IPS-18a (cell line): Measurements from ENCODE around the gene PALM.

Source experiments
- H3K27ac ChIP-seq: one replicate; pipeline ENCODE4 v1.5.1; 2013; ENCODE audit warnings: low read length
- H3K27me3 ChIP-seq: one replicate; pipeline ENCODE4 v1.6.1; 2013; ENCODE audit warnings: mild to moderate bottlenecking, low read length; ENCODE audit not compliant: control insufficient read depth, insufficient read depth
- H3K36me3 ChIP-seq: one replicate; pipeline ENCODE4 v1.6.1; 2013; ENCODE audit warnings: low read depth, low read length; ENCODE audit not compliant: control insufficient read depth
- H3K4me1 ChIP-seq: one replicate; pipeline ENCODE4 v1.6.1; 2013; ENCODE audit warnings: low read depth, low read length; ENCODE audit not compliant: control insufficient read depth
- H3K4me3 ChIP-seq: one replicate; pipeline ENCODE4 v1.5.1; 2013; ENCODE audit warnings: low read length
- H3K9ac ChIP-seq: one replicate; pipeline ENCODE4 v1.6.1; 2013; ENCODE audit warnings: mild to moderate bottlenecking, low read length, moderate library complexity
- H3K9me3 ChIP-seq: one replicate; pipeline ENCODE4 v1.6.1; 2013; ENCODE audit warnings: low read depth, low read length; ENCODE audit not compliant: control insufficient read depth

The PALM gene

DNA sequence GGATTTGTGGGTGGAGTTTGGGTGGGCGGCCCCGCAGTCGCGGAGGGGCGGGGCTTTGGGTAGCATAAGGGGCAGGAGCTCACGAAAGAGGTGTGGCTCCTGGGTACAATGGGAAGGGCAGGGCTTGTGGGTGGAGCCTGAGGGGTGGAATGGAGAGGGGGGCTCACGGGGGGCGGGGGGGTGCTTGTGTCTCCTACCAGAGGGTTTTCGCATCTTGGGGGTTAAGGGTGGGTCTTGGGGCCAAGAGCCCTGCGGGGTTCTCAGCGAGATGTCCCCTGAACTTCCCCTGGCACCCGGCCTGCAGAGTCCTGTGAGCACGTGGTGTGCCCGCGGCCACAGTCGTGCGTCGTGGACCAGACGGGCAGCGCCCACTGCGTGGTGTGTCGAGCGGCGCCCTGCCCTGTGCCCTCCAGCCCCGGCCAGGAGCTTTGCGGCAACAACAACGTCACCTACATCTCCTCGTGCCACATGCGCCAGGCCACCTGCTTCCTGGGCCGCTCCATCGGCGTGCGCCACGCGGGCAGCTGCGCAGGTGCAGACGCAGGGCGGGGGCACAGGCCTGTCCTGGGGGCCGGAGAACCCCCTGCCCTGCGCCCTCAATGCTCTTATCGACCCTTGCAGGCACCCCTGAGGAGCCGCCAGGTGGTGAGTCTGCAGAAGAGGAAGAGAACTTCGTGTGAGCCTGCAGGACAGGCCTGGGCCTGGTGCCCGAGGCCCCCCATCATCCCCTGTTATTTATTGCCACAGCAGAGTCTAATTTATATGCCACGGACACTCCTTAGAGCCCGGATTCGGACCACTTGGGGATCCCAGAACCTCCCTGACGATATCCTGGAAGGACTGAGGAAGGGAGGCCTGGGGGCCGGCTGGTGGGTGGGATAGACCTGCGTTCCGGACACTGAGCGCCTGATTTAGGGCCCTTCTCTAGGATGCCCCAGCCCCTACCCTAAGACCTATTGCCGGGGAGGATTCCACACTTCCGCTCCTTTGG, 27.4 kb upstream of the PALM start:
- Histone ChIP-seq H3K4me3 (peak overlapping the region; percentile 82), H3K9ac (peak overlapping the region; percentile 61), H3K9me3 (no peaks in the 10 kb centered on the region), H3K27ac (no peak overlapping the region), H3K27me3 (peaks cover 15% of the 10 kb centered on the region), H3K4me1 (no peaks in the 10 kb centered on the region), H3K36me3 (no peaks in the 10 kb centered on the region)

- Histone ChIP-seq H3K36me3 (no peaks in the 10 kb centered on the region), H3K9ac (no peak overlapping the region), H3K27ac (no peak overlapping the region), H3K4me1 (no peaks in the 10 kb centered on the region), H3K4me3 (no peak overlapping the region), H3K27me3 (peaks cover 4% of the 10 kb centered on the region), H3K9me3 (no peaks in the 10 kb centered on the region)
Observed at GRCh38 chr19:682678-683320, 25.9 kb upstream of the PALM start.

DNA sequence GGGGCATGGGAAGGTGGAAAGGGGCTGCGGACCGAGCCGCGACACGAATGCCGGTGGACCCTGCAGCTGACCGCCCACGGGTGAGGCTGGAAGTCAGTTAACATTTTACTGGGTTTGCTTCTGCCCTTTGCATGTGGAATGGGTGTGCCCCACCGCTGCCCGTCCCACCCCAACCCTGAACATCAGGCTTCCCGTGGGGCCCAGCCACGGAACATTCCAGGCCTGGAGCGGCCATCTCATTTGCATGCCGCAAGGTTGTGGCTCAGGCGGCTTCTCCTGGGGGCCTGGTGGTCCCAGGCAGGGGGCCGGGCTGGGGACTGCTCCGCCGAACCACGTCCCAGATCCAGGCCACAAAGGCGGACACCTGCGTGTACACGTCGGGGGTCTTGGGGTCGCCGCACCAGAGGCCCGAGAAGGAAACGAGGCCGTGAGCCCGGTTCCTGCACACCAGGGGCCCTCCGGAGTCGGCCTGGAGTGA, 23.2 kb upstream of the PALM start:
- Histone ChIP-seq H3K9me3 (no peaks in the 10 kb centered on the region), H3K4me3 (no peak overlapping the region), H3K27me3 (no peaks in the 10 kb centered on the region), H3K9ac (no peak overlapping the region), H3K4me1 (no peaks in the 10 kb centered on the region), H3K27ac (no peak overlapping the region), H3K36me3 (no peaks in the 10 kb centered on the region)

DNA sequence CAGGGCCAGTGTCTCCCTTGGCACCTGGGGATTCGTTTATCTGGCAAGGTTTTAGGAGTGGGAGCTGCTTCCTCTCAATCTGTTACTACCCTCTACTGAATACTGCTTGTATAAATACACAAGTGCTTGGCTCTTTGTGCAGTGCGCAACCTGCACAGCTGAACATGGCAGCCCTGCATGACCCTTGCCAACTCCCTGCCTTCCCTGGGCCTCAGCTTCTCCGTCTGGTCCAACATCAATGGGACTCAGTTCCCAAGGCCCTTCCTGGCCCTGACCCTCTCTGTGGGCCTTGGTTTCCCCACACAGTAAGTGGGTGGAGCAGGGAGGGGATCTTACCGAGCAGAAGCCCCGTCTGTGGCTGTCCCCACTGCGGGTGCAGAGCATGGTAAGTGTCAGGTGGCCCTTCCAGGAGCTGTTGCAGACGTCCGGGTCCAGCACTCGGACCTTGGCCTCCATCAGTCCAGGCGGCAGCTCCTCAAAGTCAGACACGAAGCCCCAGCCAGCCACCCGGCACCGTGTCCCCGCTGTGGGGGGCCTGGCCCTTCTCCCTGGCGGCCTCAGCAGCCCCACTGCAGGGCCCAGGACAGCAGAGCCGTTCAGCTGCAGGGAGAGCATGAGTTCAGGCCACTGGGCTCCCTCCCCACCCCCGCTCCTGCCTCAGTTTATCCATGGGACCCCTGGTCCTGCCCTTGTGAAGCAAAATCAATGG, 22.0 kb upstream of the PALM start:
- Histone ChIP-seq H3K4me3 (no peak overlapping the region), H3K36me3 (no peaks in the 10 kb centered on the region), H3K27ac (no peak overlapping the region), H3K9me3 (no peaks in the 10 kb centered on the region), H3K9ac (no peak overlapping the region), H3K27me3 (no peaks in the 10 kb centered on the region), H3K4me1 (no peaks in the 10 kb centered on the region)

DNA sequence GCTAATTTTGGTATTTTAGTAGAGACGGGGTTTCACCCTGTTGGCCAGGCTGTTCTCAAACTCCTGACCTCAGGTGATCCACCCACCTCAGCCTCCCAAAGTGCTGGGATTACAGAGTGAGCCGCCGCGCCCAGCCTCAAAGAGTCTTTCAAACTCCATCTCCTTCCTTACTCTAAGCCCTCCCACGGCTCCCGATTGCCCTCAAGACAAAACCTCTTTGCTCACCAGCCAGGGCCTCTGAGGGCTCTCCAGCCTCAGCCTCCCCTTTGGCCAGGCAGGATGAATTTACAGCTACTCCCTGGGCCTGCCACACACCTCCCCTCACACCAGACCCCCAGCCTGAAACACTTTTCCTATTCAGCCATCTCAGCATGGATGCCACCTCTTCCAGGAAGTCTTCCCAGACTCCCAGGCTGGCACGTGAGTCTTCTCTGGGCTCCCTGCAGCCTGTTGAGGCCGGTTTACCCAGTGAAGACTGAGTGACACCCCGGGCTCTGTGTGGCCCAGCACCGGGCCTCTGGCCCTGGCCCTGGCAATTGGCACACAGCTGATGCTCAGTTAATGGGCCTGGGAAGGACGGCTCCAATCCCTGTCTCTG, 21.1 kb upstream of the PALM start:
- no peaks in the 10 kb centered on the region for H3K36me3 ChIP-seq
- no peaks in the 10 kb centered on the region for H3K4me1 ChIP-seq
- H3K9me3 ChIP-seq, result no peaks in the 10 kb centered on the region
- no peak overlapping the region for H3K4me3 ChIP-seq
- H3K27ac ChIP-seq, result no peak overlapping the region
- H3K27me3 ChIP-seq, result no peaks in the 10 kb centered on the region
- no peak overlapping the region for H3K9ac ChIP-seq

- H3K4me3 ChIP-seq, result no peak overlapping the region
- no peaks in the 10 kb centered on the region for H3K9me3 ChIP-seq
- H3K4me1 ChIP-seq, result no peaks in the 10 kb centered on the region
- H3K36me3 ChIP-seq, result no peaks in the 10 kb centered on the region
- H3K9ac ChIP-seq, result no peak overlapping the region
- no peak overlapping the region for H3K27ac ChIP-seq
- no peaks in the 10 kb centered on the region for H3K27me3 ChIP-seq
Observed at GRCh38 chr19:688214-688613, 20.5 kb upstream of the PALM start.

DNA sequence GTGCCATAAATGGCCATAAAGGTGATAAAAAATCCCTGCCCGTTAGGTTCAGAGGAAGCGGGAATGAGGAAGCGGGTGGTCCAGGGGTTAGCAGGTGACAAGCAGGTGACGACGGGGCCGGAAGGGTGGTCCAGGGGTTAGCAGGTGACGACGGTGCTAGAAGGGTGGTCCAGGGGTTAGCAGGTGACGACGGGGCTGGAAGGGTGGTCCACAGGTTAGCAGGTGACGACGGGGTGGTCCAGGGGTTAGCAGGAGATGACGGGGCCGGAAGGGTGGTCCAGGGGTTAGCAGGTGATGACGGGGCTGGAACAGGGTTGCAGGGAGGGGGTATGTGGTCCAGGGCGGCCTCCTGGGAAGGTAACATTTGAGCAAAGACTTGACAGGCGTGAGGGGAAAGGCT, 19.7 kb upstream of the PALM start:
- Histone ChIP-seq H3K27ac (no peak overlapping the region), H3K9me3 (no peaks in the 10 kb centered on the region), H3K27me3 (no peaks in the 10 kb centered on the region), H3K36me3 (no peaks in the 10 kb centered on the region), H3K9ac (no peak overlapping the region), H3K4me1 (no peaks in the 10 kb centered on the region), H3K4me3 (no peak overlapping the region)

DNA sequence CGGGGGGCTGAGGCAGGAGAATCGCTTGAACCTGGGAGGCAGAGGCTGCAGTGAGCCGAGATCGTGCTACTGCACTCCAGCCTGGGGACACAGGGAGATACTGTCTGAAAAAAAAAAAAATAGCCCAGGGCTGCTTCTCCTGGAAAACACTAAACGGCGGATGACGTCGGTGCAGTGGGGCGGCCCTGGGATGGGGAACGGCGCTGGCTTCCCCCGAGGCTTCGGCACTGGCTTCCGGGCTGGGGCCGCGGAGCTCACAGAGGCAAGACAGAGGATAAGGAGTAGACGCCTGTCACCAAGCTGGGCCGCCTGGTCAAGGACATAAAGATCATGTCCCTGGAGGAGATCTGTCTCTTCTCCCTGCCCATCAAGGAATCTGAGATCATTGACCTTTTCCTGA, 18.5 kb upstream of the PALM start:
- Histone ChIP-seq H3K27me3 (no peaks in the 10 kb centered on the region), H3K27ac (no peak overlapping the region), H3K9me3 (no peaks in the 10 kb centered on the region), H3K36me3 (no peaks in the 10 kb centered on the region), H3K4me3 (no peak overlapping the region), H3K4me1 (no peaks in the 10 kb centered on the region), H3K9ac (no peak overlapping the region)

DNA sequence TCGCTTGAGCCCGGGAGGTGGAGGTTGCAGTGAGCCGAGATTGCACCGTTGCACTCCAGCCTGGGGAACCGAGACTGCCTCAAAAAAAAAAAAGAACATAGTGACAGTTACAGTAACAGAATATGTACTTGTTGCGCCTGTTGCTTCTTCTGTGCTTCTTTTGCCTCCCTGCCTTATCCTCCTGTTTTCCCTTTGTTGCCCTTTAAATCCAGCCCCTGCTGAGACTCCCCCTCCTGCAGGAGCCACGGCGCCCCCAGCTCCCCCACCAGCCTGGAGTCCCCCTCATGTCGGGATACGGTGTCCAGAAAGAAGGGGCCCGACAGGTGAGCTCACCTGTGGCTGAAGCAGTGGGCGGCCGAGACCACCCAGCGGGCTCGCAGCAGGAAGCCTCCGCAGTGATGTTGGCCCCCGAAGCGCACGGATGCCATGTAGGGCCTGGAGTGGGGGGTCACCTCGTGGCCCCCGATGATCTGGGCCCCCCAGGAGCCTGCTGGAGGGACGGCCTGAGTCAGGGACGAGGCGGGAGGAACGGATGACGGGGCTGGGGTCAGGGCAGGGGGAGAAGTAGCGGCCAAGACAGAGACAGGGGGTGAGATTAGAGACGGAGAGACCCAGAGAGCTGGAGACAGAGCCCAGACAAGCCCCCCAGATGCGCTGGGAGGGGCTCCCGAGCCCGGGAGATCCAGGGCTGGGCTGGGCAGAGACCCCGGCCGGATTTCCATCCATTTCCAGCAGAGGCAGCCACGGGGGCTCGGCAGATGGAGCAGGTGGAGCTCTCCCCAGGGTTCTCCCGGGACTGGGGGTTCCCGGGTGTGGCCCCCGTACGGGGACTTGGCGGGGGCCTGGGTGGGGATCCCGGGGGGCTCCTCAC, 14.0 kb upstream of the PALM start:
- Histone ChIP-seq H3K4me3 (no peak overlapping the region), H3K27ac (no peak overlapping the region), H3K4me1 (no peaks in the 10 kb centered on the region), H3K36me3 (no peaks in the 10 kb centered on the region), H3K9ac (no peak overlapping the region), H3K27me3 (no peaks in the 10 kb centered on the region), H3K9me3 (no peaks in the 10 kb centered on the region)

- no peak within 1 kb of the TSS for H3K27ac ChIP-seq
Observed at GRCh38 chr19:695352-695949, 13.3 kb upstream of the PALM start, which contains the start of gene PRSS57. Gene PRSS57 (minus strand): TSS chr19:695452. CDS start chr19:695430, 22 bp downstream.

More at GRCh38 chr19:695352-695949, 13.3 kb upstream of the PALM start, which contains the start of gene PRSS57:
- no peak within 1 kb of the TSS for H3K4me3 ChIP-seq
- no peaks in the 10 kb centered on the region for H3K27me3 ChIP-seq
- H3K36me3 ChIP-seq, result no peaks in the 10 kb centered on the region
- no peaks in the 10 kb centered on the region for H3K4me1 ChIP-seq
- no peak within 1 kb of the TSS for H3K9ac ChIP-seq
- no peaks in the 10 kb centered on the region for H3K9me3 ChIP-seq
